Body of pancreas (tissue), 4 donors: ENCODE data around the gene VPS18.

Experiments
- CTCF ChIP-seq, 7 experiments: fragments of 450-650 bp in 4 of 7; fragments of 200-600 bp in 3 of 7; sonication (generic) in 3 of 7; IDR thresholded peaks; one replicate each; pipeline ENCODE4 v1.5.1; 2016 to 2019; ENCODE audit warnings: antibody characterized with exemption in 7 of 7
- POLR2A ChIP-seq, 3 donors: fragments of 450-650 bp; IDR thresholded peaks; one replicate each; pipeline ENCODE4 v1.6.1; 2016; ENCODE audit warnings: antibody characterized with exemption in 3 of 3, mild to moderate bottlenecking in 2 of 3

- no peak for TF ChIP-seq CTCF (IDR thresholded peaks at IDR 0.05)
- TF ChIP-seq POLR2A (IDR thresholded peaks at IDR 0.05): no peak
Observed at GRCh38 chr15:40931300-40932142, 37.3 kb downstream of the VPS18 start.
